ENCODE measurements around the gene ME2.

Gene ME2

GRCh38 chr18:50839996-50840395 lies 38.9 kb upstream of the ME2 start:
- in situ Hi-C loops (cut with HindIII; ENCODE audit: low sequenced_read_pairs), result no loop called here
- DNase-seq (ENCODE audit: low read depth), result no peak
- no peak overlapping the region for H3K4me3 ChIP-seq (ENCODE audit: low read depth, low read length)
- TF ChIP-seq, protein P1, sequence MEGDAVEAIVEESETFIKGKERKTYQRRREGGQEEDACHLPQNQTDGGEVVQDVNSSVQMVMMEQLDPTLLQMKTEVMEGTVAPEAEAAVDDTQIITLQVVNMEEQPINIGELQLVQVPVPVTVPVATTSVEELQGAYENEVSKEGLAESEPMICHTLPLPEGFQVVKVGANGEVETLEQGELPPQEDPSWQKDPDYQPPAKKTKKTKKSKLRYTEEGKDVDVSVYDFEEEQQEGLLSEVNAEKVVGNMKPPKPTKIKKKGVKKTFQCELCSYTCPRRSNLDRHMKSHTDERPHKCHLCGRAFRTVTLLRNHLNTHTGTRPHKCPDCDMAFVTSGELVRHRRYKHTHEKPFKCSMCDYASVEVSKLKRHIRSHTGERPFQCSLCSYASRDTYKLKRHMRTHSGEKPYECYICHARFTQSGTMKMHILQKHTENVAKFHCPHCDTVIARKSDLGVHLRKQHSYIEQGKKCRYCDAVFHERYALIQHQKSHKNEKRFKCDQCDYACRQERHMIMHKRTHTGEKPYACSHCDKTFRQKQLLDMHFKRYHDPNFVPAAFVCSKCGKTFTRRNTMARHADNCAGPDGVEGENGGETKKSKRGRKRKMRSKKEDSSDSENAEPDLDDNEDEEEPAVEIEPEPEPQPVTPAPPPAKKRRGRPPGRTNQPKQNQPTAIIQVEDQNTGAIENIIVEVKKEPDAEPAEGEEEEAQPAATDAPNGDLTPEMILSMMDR (IDR thresholded peaks at IDR 0.05; ENCODE audit: low read depth, low read length, missing control alignments), result no peak

DNA sequence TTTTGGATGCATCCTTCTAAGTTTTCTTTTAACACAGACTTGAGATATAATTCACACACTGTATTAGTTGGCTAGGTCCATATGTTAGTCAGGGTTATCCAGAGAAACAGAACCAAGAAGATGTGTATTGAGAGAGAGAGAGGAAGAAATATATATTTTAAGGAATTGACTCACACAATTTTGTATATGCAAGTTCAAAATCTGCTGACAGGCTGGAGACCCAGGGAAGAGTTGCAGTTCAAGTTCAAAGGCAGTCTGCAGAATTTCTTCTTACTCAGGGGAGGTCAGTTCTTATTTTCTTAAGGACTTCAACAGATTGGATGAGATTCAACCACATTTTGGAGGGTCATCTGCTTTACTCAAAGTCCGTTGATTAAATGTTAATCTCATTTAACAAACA lies 36.1 kb upstream of the ME2 start:
- DNase-seq (ENCODE audit: low read depth), result no peak
- in situ Hi-C loops (cut with HindIII; ENCODE audit: low sequenced_read_pairs), result no loop called here
- TF ChIP-seq, protein P1 (IDR thresholded peaks at IDR 0.05; ENCODE audit: low read depth, low read length, missing control alignments), result no peak
- no peak overlapping the region for H3K4me3 ChIP-seq (ENCODE audit: low read depth, low read length)

DNA sequence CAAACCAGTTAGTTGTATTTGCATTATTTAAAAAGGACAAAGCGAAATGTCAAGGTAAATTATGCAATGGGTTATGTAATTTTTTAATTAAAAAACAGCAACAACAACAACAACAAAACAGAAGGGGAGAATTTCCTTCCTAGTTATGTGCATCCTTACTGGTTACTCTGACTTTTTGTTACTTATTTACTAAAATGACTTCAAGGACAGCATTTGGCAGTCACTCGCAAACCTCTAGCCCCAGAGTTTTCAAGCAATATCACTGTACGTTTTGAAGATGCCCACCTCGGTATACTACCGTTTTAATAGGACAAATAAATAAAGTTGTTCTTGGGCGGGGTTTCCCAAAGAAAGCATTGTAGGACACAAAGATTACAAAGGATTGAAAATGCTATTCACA lies 34.4 kb upstream of the ME2 start:
- TF ChIP-seq, protein P1 (IDR thresholded peaks at IDR 0.05; ENCODE audit: low read depth, low read length, missing control alignments), result no peak
- no peak overlapping the region for H3K4me3 ChIP-seq (ENCODE audit: low read depth, low read length)
- in situ Hi-C loops (cut with HindIII; ENCODE audit: low sequenced_read_pairs), result no loop called here
- DNase-seq (ENCODE audit: low read depth), result no peak

- in situ Hi-C loops (cut with HindIII; ENCODE audit: low sequenced_read_pairs), result no loop called here
- H3K4me3 ChIP-seq (ENCODE audit: low read depth, low read length), result no peak overlapping the region
- DNase-seq (ENCODE audit: low read depth), result no peak
- TF ChIP-seq, protein P1 (IDR thresholded peaks at IDR 0.05; ENCODE audit: low read depth, low read length, missing control alignments), result no peak
Measured at GRCh38 chr18:50844960-50845359, 34.0 kb upstream of the ME2 start.

DNA sequence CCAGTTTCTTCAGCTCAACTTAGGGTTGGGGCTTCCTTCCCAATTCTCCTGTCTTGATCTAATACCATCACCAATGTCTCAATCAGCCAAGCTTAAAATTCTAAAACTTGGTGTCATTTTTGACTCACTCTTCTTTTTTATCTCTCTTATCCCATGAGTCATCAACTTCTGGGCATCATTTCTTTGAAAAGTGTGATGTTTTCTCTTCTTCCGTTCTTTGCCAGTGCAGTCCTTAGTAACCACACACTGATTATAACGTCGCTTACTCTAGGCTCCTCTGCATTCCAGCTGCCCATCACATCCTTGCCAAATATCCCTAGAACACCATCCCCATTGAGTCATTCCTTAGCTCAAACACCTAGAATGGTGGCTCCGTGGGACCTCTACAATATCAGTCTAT lies 31.7 kb upstream of the ME2 start:
- no peak overlapping the region for H3K4me3 ChIP-seq (ENCODE audit: low read depth, low read length)
- in situ Hi-C loops (cut with HindIII; ENCODE audit: low sequenced_read_pairs), result no loop called here
- TF ChIP-seq, protein P1 (IDR thresholded peaks at IDR 0.05; ENCODE audit: low read depth, low read length, missing control alignments), result no peak
- DNase-seq (ENCODE audit: low read depth), result no peak

GRCh38 chr18:50848061-50848551 lies 30.8 kb upstream of the ME2 start:
- in situ Hi-C loops (cut with HindIII; ENCODE audit: low sequenced_read_pairs), result no loop called here

More at GRCh38 chr18:50848061-50848551, 30.8 kb upstream of the ME2 start:
- TF ChIP-seq, protein P1 (IDR thresholded peaks at IDR 0.05; ENCODE audit: low read depth, low read length, missing control alignments), result no peak
- no peak for DNase-seq (ENCODE audit: low read depth)
- no peak overlapping the region for H3K4me3 ChIP-seq (ENCODE audit: low read depth, low read length)
